Tibial nerve (tissue), 4 donors: ENCODE results near the gene ZBTB16. TPM values are rescaled to one million over a fixed set of nuclear protein-coding genes. Genes with fewer than 3 reads are reported as not detected.
A peak's percentile ranks its signal among the peaks of the same experiment; 100 is the strongest.

Experiments
- DNase-seq, 2 donors: peaks; one replicate each; pipeline ENCODE4 v3.0.0-alpha.2; 2019; ENCODE audit warnings: low spot score in 2 of 2
- H3K27ac ChIP-seq, 4 donors: fragments of 200-600 bp; sonication (generic) in 3 of 4; one replicate each; pipeline ENCODE4 v1.5.1; 2017 to 2019; ENCODE audit warnings: mild to moderate bottlenecking in 1 of 4
- H3K27me3 ChIP-seq, 2 donors: fragments of 200-600 bp; sonication (generic) in 1 of 2; one replicate each; pipeline versions ENCODE4 v1.5.1 to v1.6.0; 2017 to 2019
- H3K36me3 ChIP-seq, 3 donors: fragments of 200-600 bp; sonication (generic); one replicate each; pipeline ENCODE4 v1.5.1; 2018 to 2019
- H3K4me1 ChIP-seq, 4 donors: fragments of 200-600 bp; sonication (generic) in 3 of 4; one replicate each; pipeline ENCODE4 v1.5.1; 2017 to 2019
- H3K4me3 ChIP-seq, 4 donors: fragments of 200-600 bp; sonication (generic) in 3 of 4; one replicate each; pipeline ENCODE4 v1.5.1; 2017 to 2019; ENCODE audit warnings: mild to moderate bottlenecking in 1 of 4, moderate library complexity in 1 of 4
- H3K9me3 ChIP-seq, 4 donors: fragments of 200-600 bp; sonication (generic) in 3 of 4; one replicate each; pipeline ENCODE4 v1.5.1; 2017 to 2019
- EP300 ChIP-seq, 2 donors: sonication (generic); formaldehyde crosslinking; IDR thresholded peaks; one replicate each; pipeline ENCODE4 v1.6.1; 2017; ENCODE audit warnings: antibody characterized with exemption in 2 of 2, mild to moderate bottlenecking in 1 of 2
- POLR2A ChIP-seq, 2 donors: fragments of 450-650 bp; IDR thresholded peaks; one replicate each; pipeline ENCODE4 v1.6.1; 2017; ENCODE audit warnings: antibody characterized with exemption in 2 of 2, mild to moderate bottlenecking in 2 of 2, moderate library complexity in 2 of 2
- WGBS, 2 donors: methylation state at CpG; one replicate each; pipeline ENCODE4 v1.1.5; 2018; 5-methylcytosine and 5-hydroxymethylcytosine counted together
- total RNA-seq, 4 donors: library from RNA; depleted of rRNA; stranded (reverse); fragments of >200 nt; gene quantifications; one replicate each; pipeline ENCODE4 v1.1.0, GENCODE V29; 2016
- TF ChIP-seq, protein P1 (sequence below), 5 experiments: fragments of 200-600 bp in 3 of 5; fragments of 450-650 bp in 2 of 5; sonication (generic) in 3 of 5; IDR thresholded peaks; one replicate each; pipeline ENCODE4 v1.5.1; 2016 to 2019; ENCODE audit warnings: antibody characterized with exemption in 5 of 5, mild to moderate bottlenecking in 3 of 5, moderate library complexity in 2 of 5

ZBTB16 gene
- total RNA-seq, 4 donors from 2014 or later, result 405 to 756 (median 580) TPM

DNA sequence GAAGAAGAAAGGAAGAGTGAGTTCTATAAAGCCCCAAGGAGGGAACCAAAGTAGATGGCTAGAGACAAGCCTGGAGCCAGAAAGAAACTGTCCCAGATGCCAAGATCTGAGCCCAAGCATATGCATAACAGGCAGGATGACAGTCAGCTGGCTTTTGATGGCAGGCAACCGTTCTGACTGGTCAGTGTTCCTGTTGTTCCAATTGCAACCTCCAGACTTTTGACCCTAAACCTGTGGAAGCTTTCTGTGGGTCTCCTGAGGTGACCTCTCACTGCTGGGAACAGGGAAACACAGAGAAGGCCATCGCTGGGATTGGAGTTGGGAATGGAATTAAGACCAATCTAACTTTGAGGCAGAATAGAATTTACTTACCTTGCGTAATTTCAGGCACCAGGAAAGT is 215.1 kb downstream of the ZBTB16 start:
- H3K9me3 ChIP-seq, result no peaks in the 10 kb centered on the region
- H3K27me3 ChIP-seq, result no peaks in the 10 kb centered on the region
- H3K27ac ChIP-seq, result no peak overlapping the region
- no peaks in the 10 kb centered on the region for H3K36me3 ChIP-seq
- peaks cover 0 to 13% (median 0%) of the 10 kb centered on the region in 4 donors for H3K4me1 ChIP-seq
- DNase-seq, result no peak
- WGBS, 2 donors, result 78 to 87% methylated on average over 3 of the region's 3 CpGs
- no peak overlapping the region for H3K4me3 ChIP-seq
- TF ChIP-seq POLR2A (IDR thresholded peaks at IDR 0.05) (no peak), EP300 (IDR thresholded peaks at IDR 0.05) (no peak)
- TF ChIP-seq, protein P1, sequence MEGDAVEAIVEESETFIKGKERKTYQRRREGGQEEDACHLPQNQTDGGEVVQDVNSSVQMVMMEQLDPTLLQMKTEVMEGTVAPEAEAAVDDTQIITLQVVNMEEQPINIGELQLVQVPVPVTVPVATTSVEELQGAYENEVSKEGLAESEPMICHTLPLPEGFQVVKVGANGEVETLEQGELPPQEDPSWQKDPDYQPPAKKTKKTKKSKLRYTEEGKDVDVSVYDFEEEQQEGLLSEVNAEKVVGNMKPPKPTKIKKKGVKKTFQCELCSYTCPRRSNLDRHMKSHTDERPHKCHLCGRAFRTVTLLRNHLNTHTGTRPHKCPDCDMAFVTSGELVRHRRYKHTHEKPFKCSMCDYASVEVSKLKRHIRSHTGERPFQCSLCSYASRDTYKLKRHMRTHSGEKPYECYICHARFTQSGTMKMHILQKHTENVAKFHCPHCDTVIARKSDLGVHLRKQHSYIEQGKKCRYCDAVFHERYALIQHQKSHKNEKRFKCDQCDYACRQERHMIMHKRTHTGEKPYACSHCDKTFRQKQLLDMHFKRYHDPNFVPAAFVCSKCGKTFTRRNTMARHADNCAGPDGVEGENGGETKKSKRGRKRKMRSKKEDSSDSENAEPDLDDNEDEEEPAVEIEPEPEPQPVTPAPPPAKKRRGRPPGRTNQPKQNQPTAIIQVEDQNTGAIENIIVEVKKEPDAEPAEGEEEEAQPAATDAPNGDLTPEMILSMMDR (IDR thresholded peaks at IDR 0.05), result no peak

DNA sequence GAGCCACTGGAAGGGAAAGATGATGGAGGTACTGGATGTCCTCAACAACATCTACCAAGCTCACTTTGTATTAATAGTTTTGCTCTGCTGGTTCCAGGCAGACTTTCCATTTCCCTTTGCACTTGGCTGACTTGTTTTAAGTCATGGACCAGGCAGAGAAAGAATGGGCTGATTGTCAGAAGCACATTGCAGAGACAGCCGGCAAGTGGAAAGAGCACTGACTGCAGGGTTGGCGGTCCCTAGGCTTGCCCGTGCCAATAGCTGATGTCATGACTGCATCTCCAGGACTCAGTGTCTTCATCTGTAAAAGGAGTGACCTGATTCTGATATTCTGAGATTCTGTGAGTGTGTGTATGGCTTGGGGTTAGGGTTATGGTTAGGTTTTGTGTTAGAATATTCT is 215.8 kb downstream of the ZBTB16 start:
- Histone ChIP-seq H3K4me1 (peaks cover 0 to 19% (median 2%) of the 10 kb centered on the region in 4 donors), H3K9me3 (no peaks in the 10 kb centered on the region), H3K36me3 (no peaks in the 10 kb centered on the region), H3K4me3 (no peak overlapping the region), H3K27me3 (no peaks in the 10 kb centered on the region), H3K27ac (no peak overlapping the region)
- DNase-seq, result no peak
- TF ChIP-seq, protein P1 (IDR thresholded peaks at IDR 0.05), result no peak
- TF ChIP-seq POLR2A (IDR thresholded peaks at IDR 0.05) (no peak), EP300 (IDR thresholded peaks at IDR 0.05) (peak in 1 of 2 donors; percentile 43)
- 45 to 46% methylated on average over 3 of the region's 3 CpGs for WGBS, 2 donors

DNA sequence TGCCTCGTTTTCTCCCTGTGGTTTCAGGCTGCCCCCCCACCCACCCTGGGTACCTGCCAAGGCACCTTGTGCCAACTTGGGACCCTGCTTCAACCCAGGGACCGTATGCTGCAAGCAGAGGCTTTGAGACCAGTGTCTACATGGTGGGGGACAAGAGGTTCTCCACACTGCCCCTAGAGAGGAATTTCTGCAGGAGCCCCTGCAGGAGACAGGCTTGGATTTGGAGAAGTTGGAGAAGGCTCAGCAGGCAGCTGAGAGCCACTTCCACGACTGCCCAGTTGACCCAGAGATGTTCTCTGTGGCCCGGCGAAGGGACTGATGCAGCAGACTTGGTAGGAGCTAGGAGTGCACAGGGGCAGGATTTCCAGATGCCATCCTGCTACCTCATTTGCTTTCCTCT is 216.6 kb downstream of the ZBTB16 start:
- no peak for DNase-seq
- H3K27ac ChIP-seq, result no peak overlapping the region
- 40 to 76% methylated on average over 4 to 5 of the region's 5 CpGs for WGBS, 2 donors

DNA sequence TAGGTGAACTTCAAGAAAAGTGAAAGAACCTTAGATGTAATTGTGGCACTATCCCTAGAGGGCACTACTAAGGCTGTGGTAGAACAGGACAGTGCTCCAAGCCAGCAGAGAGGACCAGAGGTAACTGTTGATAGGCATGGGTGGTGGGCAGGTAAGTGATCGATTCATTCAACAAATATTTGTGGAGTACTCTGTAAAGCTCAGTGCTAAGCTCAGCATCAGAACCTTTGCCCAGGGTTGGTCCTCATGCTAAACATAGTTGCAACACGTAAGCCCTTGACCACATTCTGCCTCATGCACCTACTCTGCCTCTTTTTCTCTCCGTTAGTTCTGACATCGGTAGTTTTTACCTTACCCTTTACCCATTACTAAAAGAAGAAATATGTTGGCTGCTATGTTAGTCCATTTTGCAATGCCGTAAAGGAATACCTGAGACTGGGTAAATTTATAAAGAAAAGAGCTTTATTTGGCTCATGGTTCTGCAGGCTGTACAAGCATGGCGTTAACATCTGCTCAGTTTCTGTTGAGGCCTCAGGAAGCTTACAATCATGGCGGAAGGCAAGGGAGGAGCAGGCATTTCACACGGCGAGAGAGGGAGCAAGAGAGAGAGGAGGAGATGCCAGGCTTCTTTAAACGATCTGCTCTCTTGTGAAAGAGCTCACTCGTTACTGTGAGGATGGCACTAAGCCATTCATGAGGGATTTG is 218.3 kb downstream of the ZBTB16 start:
- DNase-seq, result no peak
- H3K27me3 ChIP-seq, result no peaks in the 10 kb centered on the region
- TF ChIP-seq POLR2A (IDR thresholded peaks at IDR 0.05), result no peak
- no peak for TF ChIP-seq EP300 (IDR thresholded peaks at IDR 0.05)
- TF ChIP-seq, protein P1 (IDR thresholded peaks at IDR 0.05), result no peak
- H3K27ac ChIP-seq, result no peak overlapping the region
- H3K4me1 ChIP-seq, result peaks cover 0 to 33% (median 6%) of the 10 kb centered on the region in 4 donors
- no peaks in the 10 kb centered on the region for H3K9me3 ChIP-seq
- 85 to 89% methylated on average over 11 of the region's 11 CpGs for WGBS, 2 donors
- no peaks in the 10 kb centered on the region for H3K36me3 ChIP-seq
- no peak overlapping the region for H3K4me3 ChIP-seq

More for the DNA sequence above, 216.6 kb downstream of the ZBTB16 start:
- Histone ChIP-seq H3K9me3 (no peaks in the 10 kb centered on the region), H3K27me3 (no peaks in the 10 kb centered on the region), H3K36me3 (no peaks in the 10 kb centered on the region), H3K4me1 (peaks cover 0 to 27% (median 6%) of the 10 kb centered on the region in 4 donors), H3K4me3 (no peak overlapping the region)
- TF ChIP-seq, protein P1 (IDR thresholded peaks at IDR 0.05), result no peak
- TF ChIP-seq EP300 (IDR thresholded peaks at IDR 0.05) (no peak), POLR2A (IDR thresholded peaks at IDR 0.05) (no peak)

DNA sequence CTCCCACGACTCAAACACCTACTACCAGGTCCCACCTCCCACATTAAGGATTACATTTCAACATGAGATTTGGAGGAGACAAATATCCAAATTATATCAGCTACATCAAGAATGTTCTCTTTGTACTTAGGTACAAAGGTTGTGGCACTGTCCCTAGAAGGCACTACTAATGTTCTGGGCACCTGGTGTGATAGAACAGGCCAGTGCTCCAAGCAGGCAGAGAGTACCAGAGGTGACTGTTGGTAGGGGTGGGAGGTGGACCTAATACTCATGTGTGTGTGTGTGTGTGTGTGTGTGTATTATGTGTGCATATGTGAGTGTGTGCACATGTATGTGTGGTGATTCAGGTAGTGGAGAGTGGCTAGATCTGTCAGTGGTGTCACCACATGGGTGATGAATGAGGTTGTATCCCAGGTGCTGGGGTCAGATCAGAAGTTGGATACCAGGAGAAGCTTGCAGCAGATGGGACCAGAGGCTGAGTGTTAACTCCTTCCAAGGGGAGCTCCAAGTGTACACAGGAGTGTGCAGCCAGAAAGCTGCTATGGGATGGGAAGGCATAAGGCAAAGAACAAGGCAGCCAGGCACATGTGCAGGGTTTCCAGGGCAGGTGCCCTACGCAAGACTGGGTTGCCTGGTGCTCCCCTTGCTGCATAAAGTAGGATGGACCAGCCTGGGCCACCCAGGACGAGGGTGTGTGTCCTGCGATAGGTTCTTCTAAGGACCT is 219.0 kb downstream of the ZBTB16 start:
- TF ChIP-seq POLR2A (IDR thresholded peaks at IDR 0.05) (no peak), EP300 (IDR thresholded peaks at IDR 0.05) (no peak)
- Histone ChIP-seq H3K9me3 (no peaks in the 10 kb centered on the region), H3K27ac (no peak overlapping the region), H3K27me3 (no peaks in the 10 kb centered on the region), H3K4me3 (no peak overlapping the region), H3K36me3 (no peaks in the 10 kb centered on the region), H3K4me1 (peaks cover 0 to 33% (median 6%) of the 10 kb centered on the region in 4 donors)
- 81 to 82% methylated on average over 4 of the region's 4 CpGs for whole genome bisulfite sequencing, 2 donors
- DNase-seq, result no peak
